CD4-positive, CD25-positive, alpha-beta regulatory T cell (primary cell): ENCODE data around the gene TSPAN31. TPM values are rescaled to one million over a fixed set of nuclear protein-coding genes. Genes with fewer than 3 reads are reported as not detected.
A peak's percentile ranks its signal among the peaks of the same experiment; 100 is the strongest.

Experiments used
- ATAC-seq, 2 donors: fragments of 150-1000 bp; cut with Tn5 transposase; one replicate each; pipeline ENCODE4 v1.10.0; 2021; ENCODE audit warnings: low read depth in 2 of 2, moderate number of reproducible peaks in 2 of 2, moderate library complexity in 1 of 2
- DNase-seq, 3 donors: peaks; one replicate each; pipeline versions ENCODE4 v3.0.0 to v3.0.0-alpha.2; 2012 to 2022; ENCODE audit warnings: mixed read lengths in 1 of 3
- H3K27ac ChIP-seq: one replicate; pipeline ENCODE4 v1.7.0; 2013; ENCODE audit warnings: mild to moderate bottlenecking, low read length; ENCODE audit not compliant: insufficient read depth, poor library complexity, severe bottlenecking
- H3K27me3 ChIP-seq: one replicate; pipeline ENCODE4 v1.7.0; 2013; ENCODE audit warnings: low read length; ENCODE audit not compliant: control insufficient read depth, insufficient read depth
- H3K36me3 ChIP-seq: one replicate; pipeline ENCODE4 v1.7.0; 2013; ENCODE audit warnings: mild to moderate bottlenecking, low read length, moderate library complexity; ENCODE audit not compliant: control insufficient read depth, insufficient read depth
- H3K4me1 ChIP-seq: 2 replicates; pipeline ENCODE4 v1.7.0; 2013; ENCODE audit warnings: mild to moderate bottlenecking, low read length; ENCODE audit not compliant: insufficient read depth, control insufficient read depth, poor library complexity, severe bottlenecking
- H3K4me3 ChIP-seq: one replicate; pipeline ENCODE4 v1.7.0; 2013; ENCODE audit warnings: low read depth, mild to moderate bottlenecking, low read length, moderate library complexity
- H3K9me3 ChIP-seq, 2 experiments: 1 replicate in 1 of 2; 2 replicates in 1 of 2; pipeline ENCODE4 v1.7.0; 2013; ENCODE audit warnings: low read length in 2 of 2, mild to moderate bottlenecking in 1 of 2, moderate library complexity in 1 of 2; ENCODE audit not compliant: control insufficient read depth in 2 of 2
- H3K27ac Mint-ChIP-seq, 3 donors: one replicate each; pipeline ENCODE4 v1.8.0; 2020 to 2022; ENCODE audit warnings: mild to moderate bottlenecking in 3 of 3, mixed read lengths in 3 of 3, moderate library complexity in 2 of 3
- H3K27me3 Mint-ChIP-seq: one replicate; pipeline ENCODE4 v1.8.0; 2022; ENCODE audit warnings: mild to moderate bottlenecking, mixed read lengths
- H3K36me3 Mint-ChIP-seq: one replicate; pipeline ENCODE4 v1.8.0; 2020; ENCODE audit warnings: mixed read lengths
- H3K4me1 Mint-ChIP-seq, 4 donors: one replicate each; pipeline ENCODE4 v1.8.0; 2020 to 2022; ENCODE audit warnings: mixed read lengths in 4 of 4, mild to moderate bottlenecking in 1 of 4
- H3K4me3 Mint-ChIP-seq, 4 donors: one replicate each; pipeline ENCODE4 v1.8.0; 2020 to 2022; ENCODE audit warnings: mild to moderate bottlenecking in 4 of 4, mixed read lengths in 4 of 4, moderate library complexity in 3 of 4
- H3K9me3 Mint-ChIP-seq, 7 donors: one replicate each; pipeline ENCODE4 v1.8.0; 2020 to 2022; ENCODE audit warnings: mixed read lengths in 7 of 7, mild to moderate bottlenecking in 3 of 7, moderate library complexity in 2 of 7
- polyA plus RNA-seq, 4 donors: library from polyadenylated mRNA; unstranded; fragments of 300-500 nt; fragmentation: Illumina TruSeq; gene quantifications; one replicate each; pipeline ENCODE4 v1.2.3, GENCODE V29; 2021
- total RNA-seq: library from RNA; stranded (reverse); gene quantifications from one replicate; pipeline ENCODE4 v1.2.3, GENCODE V29; 2022

Gene TSPAN31
- total and polyA plus RNA-seq, 5 donors from 2014 or later, result 8.7 to 48.9 (median 38.9) TPM

- DNase-seq, result no peak
- Histone ChIP-seq H3K27ac (no peak overlapping the region), H3K4me3 (no peak overlapping the region), H3K4me1 (peaks cover 43% of the 10 kb centered on the region), H3K9me3 (no peaks in the 10 kb centered on the region), H3K27me3 (no peaks in the 10 kb centered on the region), H3K36me3 (peaks cover 25% of the 10 kb centered on the region)
- Mint-ChIP-seq H3K9me3 (peaks cover 0 to 1% (median 0%) of the 10 kb centered on the region in 7 donors), H3K36me3 (peaks cover 14% of the 10 kb centered on the region), H3K27ac (peak overlapping the region; percentile 89 to 97 (median 97)), H3K4me3 (peak overlapping the region; percentile 86 to 93 (median 92)), H3K4me1 (peaks cover 0 to 61% (median 28%) of the 10 kb centered on the region in 4 donors), H3K27me3 (no peaks in the 10 kb centered on the region)
- ATAC-seq, result no peak
Measured at GRCh38 chr12:57746025-57746424, 1.2 kb downstream of the TSPAN31 start.

GRCh38 chr12:57749061-57749460 is 4.2 kb downstream of the TSPAN31 start:
- ATAC-seq, result no peak
- H3K4me3 ChIP-seq, result no peak overlapping the region
- no peaks in the 10 kb centered on the region for H3K27me3 Mint-ChIP-seq
- H3K9me3 Mint-ChIP-seq, result no peaks in the 10 kb centered on the region
- H3K27ac Mint-ChIP-seq, result peak overlapping the region in 1 of 3 donors; percentile 13
- no peaks in the 10 kb centered on the region for H3K9me3 ChIP-seq
- H3K27ac ChIP-seq, result no peak overlapping the region
- H3K36me3 ChIP-seq, result peaks cover 25% of the 10 kb centered on the region
- H3K27me3 ChIP-seq, result no peaks in the 10 kb centered on the region
- H3K4me1 ChIP-seq, result peaks cover 43% of the 10 kb centered on the region
- peaks cover 12 to 71% (median 40%) of the 10 kb centered on the region in 4 donors for H3K4me1 Mint-ChIP-seq
- H3K4me3 Mint-ChIP-seq, result peak overlapping the region in 1 of 4 donors; percentile 18
- no peak for DNase-seq
- H3K36me3 Mint-ChIP-seq, result peaks cover 14% of the 10 kb centered on the region

GRCh38 chr12:57750561-57751431 is 6.0 kb downstream of the TSPAN31 start:
- Mint-ChIP-seq H3K27me3 (no peaks in the 10 kb centered on the region), H3K4me3 (peak overlapping the region; percentile 49 to 98 (median 93)), H3K9me3 (no peaks in the 10 kb centered on the region), H3K36me3 (peaks cover 10% of the 10 kb centered on the region), H3K27ac (peak overlapping the region; percentile 64 to 99 (median 98)), H3K4me1 (peaks cover 12 to 60% (median 36%) of the 10 kb centered on the region in 4 donors)
- peak overlapping the region; percentile 92 for H3K27ac ChIP-seq
- DNase-seq (no peak), ATAC-seq (no peak)
- peaks cover 35% of the 10 kb centered on the region for H3K4me1 ChIP-seq
- H3K36me3 ChIP-seq, result peaks cover 25% of the 10 kb centered on the region
- H3K27me3 ChIP-seq, result no peaks in the 10 kb centered on the region
- H3K4me3 ChIP-seq, result peak overlapping the region; percentile 63
- no peaks in the 10 kb centered on the region for H3K9me3 ChIP-seq

DNA sequence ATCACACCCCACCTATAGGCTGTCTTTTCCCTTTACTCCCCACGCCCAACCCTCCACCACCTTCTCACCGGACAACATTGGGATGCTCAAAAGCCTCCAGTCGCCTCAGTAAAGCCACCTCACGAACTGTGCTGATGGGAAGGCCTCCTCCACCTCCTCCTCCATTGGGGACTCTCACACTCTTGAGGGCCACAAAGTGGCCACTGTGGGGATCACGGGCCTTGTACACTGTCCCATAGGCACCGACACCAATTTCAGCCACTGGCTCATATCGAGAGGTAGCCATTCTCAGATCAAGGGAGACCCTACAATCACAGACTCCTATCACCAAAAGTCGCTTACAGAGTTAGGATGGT is 6.6 kb downstream of the TSPAN31 start:
- Mint-ChIP-seq H3K4me3 (peak overlapping the region; percentile 90 to 98 (median 93)), H3K27me3 (peaks cover 4% of the 10 kb centered on the region), H3K27ac (peak overlapping the region; percentile 64 to 99 (median 98)), H3K4me1 (peaks cover 16 to 59% (median 37%) of the 10 kb centered on the region in 4 donors), H3K36me3 (peaks cover 10% of the 10 kb centered on the region), H3K9me3 (no peaks in the 10 kb centered on the region)
- peaks cover 25% of the 10 kb centered on the region for H3K36me3 ChIP-seq
- H3K9me3 ChIP-seq, result no peaks in the 10 kb centered on the region
- peak overlapping the region; percentile 92 for H3K27ac ChIP-seq
- DNase-seq (no peak), ATAC-seq (no peak)
- H3K27me3 ChIP-seq, result no peaks in the 10 kb centered on the region
- peaks cover 41% of the 10 kb centered on the region for H3K4me1 ChIP-seq
- H3K4me3 ChIP-seq, result peak overlapping the region; percentile 63

- peaks cover 24% of the 10 kb centered on the region for H3K36me3 ChIP-seq
- peak; percentile 83 to 85 for ATAC-seq
- H3K4me1 ChIP-seq, result peaks cover 47% of the 10 kb centered on the region
- peak within 1 kb of the TSS; percentile 90 to 98 (median 93) for H3K4me3 Mint-ChIP-seq
- H3K27me3 Mint-ChIP-seq, result peaks cover 4% of the 10 kb centered on the region
- peak within 1 kb of the TSS; percentile 69 for H3K4me3 ChIP-seq
- H3K36me3 Mint-ChIP-seq, result peaks cover 10% of the 10 kb centered on the region
- H3K27ac ChIP-seq, result peak within 1 kb of the TSS; percentile 92
- H3K27ac Mint-ChIP-seq, result peak within 1 kb of the TSS; percentile 69 to 99 (median 98)
- peaks cover 22 to 61% (median 42%) of the 10 kb centered on the region in 4 donors for H3K4me1 Mint-ChIP-seq
- H3K9me3 Mint-ChIP-seq, result no peaks in the 10 kb centered on the region
- no peaks in the 10 kb centered on the region for H3K9me3 ChIP-seq
- peak; percentile 99 to 100 (median 100) for DNase-seq
- H3K27me3 ChIP-seq, result no peaks in the 10 kb centered on the region
Measured at GRCh38 chr12:57751788-57752667, 7.2 kb downstream of the TSPAN31 start, which contains the start of gene CDK4. CDK4 (minus strand) TSS chr12:57752310; CDS start chr12:57751717, 593 bp downstream.

GRCh38 chr12:57752668-57753000 is 7.8 kb downstream of the TSPAN31 start:
- H3K9me3 Mint-ChIP-seq, result no peaks in the 10 kb centered on the region
- DNase-seq (no peak), ATAC-seq (no peak)
- H3K4me3 Mint-ChIP-seq, result peak overlapping the region; percentile 90 to 98 (median 93)
- H3K4me3 ChIP-seq, result peak overlapping the region; percentile 69
- H3K27ac Mint-ChIP-seq, result peak overlapping the region; percentile 62 to 99 (median 98)
- H3K27me3 ChIP-seq, result no peaks in the 10 kb centered on the region
- H3K36me3 ChIP-seq, result peaks cover 20% of the 10 kb centered on the region
- H3K9me3 ChIP-seq, result no peaks in the 10 kb centered on the region
- peaks cover 22 to 63% (median 41%) of the 10 kb centered on the region in 4 donors for H3K4me1 Mint-ChIP-seq
- peak overlapping the region; percentile 92 for H3K27ac ChIP-seq
- H3K36me3 Mint-ChIP-seq, result peaks cover 10% of the 10 kb centered on the region
- H3K4me1 ChIP-seq, result peaks cover 49% of the 10 kb centered on the region
- peaks cover 4% of the 10 kb centered on the region for H3K27me3 Mint-ChIP-seq

DNA sequence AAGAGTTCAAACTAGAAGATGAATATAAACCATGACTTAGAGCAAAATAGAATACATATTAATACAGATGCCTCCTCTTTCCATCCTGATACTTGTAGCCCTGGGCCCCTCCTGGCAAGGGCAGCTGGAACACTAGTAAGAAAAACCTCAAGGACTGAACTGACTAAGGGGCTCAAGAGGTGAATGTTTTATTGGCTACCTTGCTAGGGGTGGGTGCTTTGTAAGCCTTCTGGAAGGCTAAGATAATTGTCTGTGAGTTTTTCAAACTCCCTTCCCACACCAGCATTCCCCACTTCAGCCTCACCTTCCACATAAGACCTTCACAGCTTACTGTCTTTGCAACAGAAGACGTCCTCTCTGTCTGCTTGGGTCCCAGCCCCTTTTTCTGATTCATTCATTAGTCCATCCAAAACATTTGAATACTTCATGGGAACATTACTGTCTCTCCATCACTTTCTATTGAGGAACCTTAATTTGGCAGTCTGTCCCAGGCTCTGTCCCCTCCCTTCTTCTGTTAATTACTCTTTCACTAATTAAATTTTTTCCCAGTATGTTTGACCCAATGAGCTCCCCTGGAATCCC is 9.0 kb downstream of the TSPAN31 start:
- ATAC-seq (no peak), DNase-seq (no peak)
- H3K27ac ChIP-seq, result peak overlapping the region; percentile 92
- Mint-ChIP-seq H3K27ac (peak overlapping the region; percentile 95 to 99 (median 98)), H3K4me3 (peak overlapping the region; percentile 90 to 98 (median 96)), H3K27me3 (peaks cover 4% of the 10 kb centered on the region), H3K36me3 (peaks cover 8% of the 10 kb centered on the region), H3K4me1 (peaks cover 22 to 68% (median 41%) of the 10 kb centered on the region in 4 donors), H3K9me3 (no peaks in the 10 kb centered on the region)
- H3K4me3 ChIP-seq, result peak overlapping the region; percentile 74
- no peaks in the 10 kb centered on the region for H3K9me3 ChIP-seq
- H3K4me1 ChIP-seq, result peaks cover 49% of the 10 kb centered on the region
- peaks cover 25% of the 10 kb centered on the region for H3K36me3 ChIP-seq
- no peaks in the 10 kb centered on the region for H3K27me3 ChIP-seq
